Astrocyte (in vitro differentiated cells and primary cell): Measurements from ENCODE around the gene NUDT21.

ENCODE experiments used
- EZH2 ChIP-seq: IDR thresholded peaks from 2 replicates; pipeline ENCODE4 v1.6.1; 2012; ENCODE audit warnings: mild to moderate bottlenecking, low read length, inconsistent platforms; ENCODE audit not compliant: insufficient read depth
- TF ChIP-seq, protein P1 (sequence below): IDR thresholded peaks from 2 replicates; pipeline ENCODE4 v1.5.1; 2011; ENCODE audit warnings: low read depth, mild to moderate bottlenecking, inconsistent platforms, low read length, moderate library complexity; ENCODE audit not compliant: insufficient read depth

DNA sequence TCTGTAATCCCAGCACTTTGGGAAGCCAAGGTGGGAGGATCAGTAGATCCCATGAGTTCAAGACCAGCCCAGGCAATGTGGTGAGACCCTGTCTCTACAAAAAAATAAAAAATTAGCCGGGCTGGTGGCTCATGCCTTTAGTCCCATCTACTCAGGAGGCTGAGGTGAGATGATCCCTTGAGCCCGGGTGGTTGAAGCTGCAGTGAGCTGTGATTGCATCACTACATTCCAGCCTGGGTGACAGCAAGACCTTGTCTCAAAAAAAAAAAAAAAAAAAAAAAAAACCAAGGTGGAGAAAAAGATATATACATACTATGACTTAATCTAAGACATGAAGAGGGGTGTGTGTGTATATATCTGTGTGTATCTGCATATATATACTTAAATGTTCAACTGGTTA, 42.0 kb upstream of the NUDT21 start:
- TF ChIP-seq, protein P1, sequence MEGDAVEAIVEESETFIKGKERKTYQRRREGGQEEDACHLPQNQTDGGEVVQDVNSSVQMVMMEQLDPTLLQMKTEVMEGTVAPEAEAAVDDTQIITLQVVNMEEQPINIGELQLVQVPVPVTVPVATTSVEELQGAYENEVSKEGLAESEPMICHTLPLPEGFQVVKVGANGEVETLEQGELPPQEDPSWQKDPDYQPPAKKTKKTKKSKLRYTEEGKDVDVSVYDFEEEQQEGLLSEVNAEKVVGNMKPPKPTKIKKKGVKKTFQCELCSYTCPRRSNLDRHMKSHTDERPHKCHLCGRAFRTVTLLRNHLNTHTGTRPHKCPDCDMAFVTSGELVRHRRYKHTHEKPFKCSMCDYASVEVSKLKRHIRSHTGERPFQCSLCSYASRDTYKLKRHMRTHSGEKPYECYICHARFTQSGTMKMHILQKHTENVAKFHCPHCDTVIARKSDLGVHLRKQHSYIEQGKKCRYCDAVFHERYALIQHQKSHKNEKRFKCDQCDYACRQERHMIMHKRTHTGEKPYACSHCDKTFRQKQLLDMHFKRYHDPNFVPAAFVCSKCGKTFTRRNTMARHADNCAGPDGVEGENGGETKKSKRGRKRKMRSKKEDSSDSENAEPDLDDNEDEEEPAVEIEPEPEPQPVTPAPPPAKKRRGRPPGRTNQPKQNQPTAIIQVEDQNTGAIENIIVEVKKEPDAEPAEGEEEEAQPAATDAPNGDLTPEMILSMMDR: no peak
- no peak for TF ChIP-seq EZH2
